HS-5 (cell line): Measurements from ENCODE around the gene NPR3.
"Not testable (repeated sequence)": the region's sequence is repeated elsewhere in the genome, so short reads cannot be mapped to it uniquely, and the experiment has no call there.

Experiments
- DNase-seq: peaks from one replicate; pipeline ENCODE4 v3.0.0-alpha.2; 2012; ENCODE audit warnings: low read depth

The NPR3 gene

GRCh38 chr5:32765266-32765665 is 54.1 kb downstream of the NPR3 start:
- DNase-seq = no peak

GRCh38 chr5:32767948-32768467 is 56.9 kb downstream of the NPR3 start:
- peak; percentile 100 for DNase-seq

GRCh38 chr5:32769711-32770110 is 58.6 kb downstream of the NPR3 start:
- DNase-seq = no peak

- DNase-seq = no peak
Measured at GRCh38 chr5:32770444-32770843, 59.3 kb downstream of the NPR3 start.

GRCh38 chr5:32771037-32771436 is 59.9 kb downstream of the NPR3 start:
- no peak for DNase-seq

GRCh38 chr5:32773944-32774343 is 62.8 kb downstream of the NPR3 start:
- DNase-seq = no peak

- no peak for DNase-seq
Measured at GRCh38 chr5:32776200-32776599, 65.1 kb downstream of the NPR3 start.

- no peak for DNase-seq
Measured at GRCh38 chr5:32777222-32777621, 66.1 kb downstream of the NPR3 start.

GRCh38 chr5:32777733-32778132 is 66.6 kb downstream of the NPR3 start:
- DNase-seq = no peak

- DNase-seq = no peak
Measured at GRCh38 chr5:32778403-32778802, 67.3 kb downstream of the NPR3 start.

GRCh38 chr5:32779754-32780415 is 68.8 kb downstream of the NPR3 start:
- DNase-seq = no peak

GRCh38 chr5:32780508-32780919 is 69.4 kb downstream of the NPR3 start:
- DNase-seq = no peak

- DNase-seq = no peak
Measured at GRCh38 chr5:32783661-32784060, 72.5 kb downstream of the NPR3 start.

- DNase-seq = no peak
Measured at GRCh38 chr5:32785611-32786254, 74.6 kb downstream of the NPR3 start.

GRCh38 chr5:32786311-32786710 is 75.2 kb downstream of the NPR3 start:
- no peak for DNase-seq

GRCh38 chr5:32790411-32790951 is 79.4 kb downstream of the NPR3 start:
- DNase-seq = no peak

- DNase-seq = no peak
Measured at GRCh38 chr5:32791536-32792243, 80.6 kb downstream of the NPR3 start.

GRCh38 chr5:32794086-32794485 is 83.0 kb downstream of the NPR3 start:
- DNase-seq = no peak

- DNase-seq = no peak
Measured at GRCh38 chr5:32802764-32803163, 91.6 kb downstream of the NPR3 start.

- no peak for DNase-seq
Measured at GRCh38 chr5:32803656-32804055, 92.5 kb downstream of the NPR3 start.

- DNase-seq = not testable (repeated sequence)
Measured at GRCh38 chr5:32805462-32805861, 94.3 kb downstream of the NPR3 start.

GRCh38 chr5:32805971-32806638 is 95.0 kb downstream of the NPR3 start:
- peak; percentile 67 for DNase-seq
